Activated naive CD4-positive, alpha-beta T cell treated with anti-CD3 and anti-CD28 coated beads, Interleukin-2, amount 50 U/mL, for 24 hours (primary cell): ENCODE results near the gene SFXN4.

ENCODE experiments used
- H3K27ac Mint-ChIP-seq: one replicate; pipeline ENCODE4 v1.8.0; 2021; ENCODE audit warnings: mild to moderate bottlenecking, mixed read lengths
- H3K27me3 Mint-ChIP-seq: one replicate; pipeline ENCODE4 v1.8.0; 2021; ENCODE audit warnings: mixed read lengths
- H3K36me3 Mint-ChIP-seq: one replicate; pipeline ENCODE4 v1.8.0; 2021; ENCODE audit warnings: mixed read lengths
- H3K4me1 Mint-ChIP-seq: one replicate; pipeline ENCODE4 v1.8.0; 2021; ENCODE audit warnings: mixed read lengths
- H3K4me3 Mint-ChIP-seq: one replicate; pipeline ENCODE4 v1.8.0; 2021; ENCODE audit warnings: mild to moderate bottlenecking, mixed read lengths
- H3K9me3 Mint-ChIP-seq: one replicate; pipeline ENCODE4 v1.8.0; 2021; ENCODE audit warnings: mixed read lengths

The SFXN4 gene, protein sequence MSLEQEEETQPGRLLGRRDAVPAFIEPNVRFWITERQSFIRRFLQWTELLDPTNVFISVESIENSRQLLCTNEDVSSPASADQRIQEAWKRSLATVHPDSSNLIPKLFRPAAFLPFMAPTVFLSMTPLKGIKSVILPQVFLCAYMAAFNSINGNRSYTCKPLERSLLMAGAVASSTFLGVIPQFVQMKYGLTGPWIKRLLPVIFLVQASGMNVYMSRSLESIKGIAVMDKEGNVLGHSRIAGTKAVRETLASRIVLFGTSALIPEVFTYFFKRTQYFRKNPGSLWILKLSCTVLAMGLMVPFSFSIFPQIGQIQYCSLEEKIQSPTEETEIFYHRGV

DNA sequence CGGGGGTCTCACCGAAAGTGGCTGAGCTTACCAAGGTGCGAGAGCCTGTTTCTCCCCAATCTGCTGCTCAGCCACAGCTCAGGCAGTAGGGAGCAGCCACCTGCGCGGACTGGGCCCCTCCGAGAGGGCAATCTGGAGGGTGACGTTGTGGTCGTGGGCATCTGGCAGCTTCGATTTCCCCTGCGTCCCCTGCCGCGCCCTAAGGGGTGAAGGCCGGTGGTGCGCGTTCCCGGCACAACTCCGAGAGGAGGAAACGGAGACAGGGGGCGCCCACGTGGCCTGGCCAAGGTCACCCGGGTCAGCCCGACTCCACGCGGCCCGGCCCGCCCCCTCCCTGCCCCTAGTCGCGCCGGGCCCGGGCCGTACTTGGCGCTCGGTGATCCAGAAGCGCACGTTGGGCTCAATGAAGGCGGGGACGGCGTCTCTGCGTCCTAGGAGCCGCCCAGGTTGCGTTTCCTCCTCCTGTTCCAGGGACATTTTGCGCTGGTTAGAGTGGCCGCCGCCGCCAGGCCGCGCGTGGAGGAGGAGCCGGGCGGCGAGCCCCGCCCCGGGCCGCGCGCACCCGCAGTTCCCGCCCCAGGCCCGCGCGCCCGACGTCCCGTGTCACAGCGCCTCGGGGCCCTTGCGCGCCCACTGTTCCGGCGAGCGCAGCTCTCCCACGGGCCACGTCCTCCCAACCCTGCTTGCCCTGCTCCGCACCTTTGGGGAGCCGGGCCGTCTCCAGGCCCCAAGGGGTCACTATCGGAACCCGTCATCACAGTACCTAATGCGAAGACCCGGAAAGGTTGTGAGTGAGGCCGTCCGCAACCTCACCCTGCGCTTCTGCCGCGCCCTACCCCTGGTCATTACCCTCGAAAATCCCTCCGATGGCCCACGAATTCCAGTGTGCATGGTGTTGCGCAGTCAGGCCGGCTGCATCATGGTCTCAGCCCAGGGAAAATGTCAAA, at the start of gene SFXN4:
TSS of gene SFXN4 (minus strand) at position 544 of the 947 bp plus-strand sequence. CDS start at position 477, 67 bp downstream.
- Mint-ChIP-seq H3K36me3 (peaks cover 3% of the 10 kb centered on the region), H3K4me1 (peaks cover 33% of the 10 kb centered on the region), H3K27ac (peak within 1 kb of the TSS; percentile 89), H3K4me3 (peak within 1 kb of the TSS; percentile 90), H3K27me3 (no peaks in the 10 kb centered on the region), H3K9me3 (no peaks in the 10 kb centered on the region)

DNA sequence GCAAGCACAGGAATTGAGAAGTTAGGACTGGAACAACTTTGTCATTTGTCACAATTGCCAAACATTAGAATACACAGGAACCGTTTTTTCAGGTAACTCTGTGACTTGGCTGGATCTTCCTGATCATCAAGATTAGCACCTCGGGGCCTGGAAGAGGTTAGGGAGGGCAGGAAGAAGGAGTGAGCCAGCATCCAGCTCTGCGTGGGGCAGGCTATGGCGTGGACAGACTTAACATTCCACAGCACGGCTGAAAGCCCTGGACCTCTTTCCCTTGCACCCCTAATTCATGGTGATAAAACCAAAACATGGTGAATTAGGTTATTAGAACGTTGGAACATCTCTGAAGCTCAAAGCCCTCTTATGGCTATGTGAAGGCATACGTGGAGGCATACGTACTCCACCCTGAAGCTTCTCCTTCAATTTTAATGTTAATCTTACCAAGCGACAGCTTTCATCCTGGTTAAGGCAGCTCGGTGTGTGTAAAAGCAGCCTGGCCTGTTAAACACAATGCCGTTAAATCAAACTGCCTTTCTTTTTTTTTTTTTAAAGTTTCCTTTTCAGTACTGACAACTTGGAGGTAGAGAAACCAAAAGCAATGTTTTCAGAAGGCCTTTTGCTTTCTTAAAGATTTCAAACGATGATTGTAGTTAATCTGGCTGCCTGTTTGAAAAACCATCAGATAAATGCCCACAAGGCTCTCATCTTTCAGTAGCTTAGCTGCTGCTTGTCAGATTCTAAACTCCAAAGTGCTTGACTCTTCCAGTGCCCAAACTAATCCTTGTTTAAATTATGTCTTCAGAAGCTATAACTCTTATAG, 46.3 kb upstream of the SFXN4 start:
- no peaks in the 10 kb centered on the region for H3K9me3 Mint-ChIP-seq
- peaks cover 80% of the 10 kb centered on the region for H3K4me1 Mint-ChIP-seq
- H3K36me3 Mint-ChIP-seq = peaks cover 5% of the 10 kb centered on the region
- H3K27me3 Mint-ChIP-seq = no peaks in the 10 kb centered on the region
- H3K4me3 Mint-ChIP-seq = peak overlapping the region; percentile 83
- peak overlapping the region; percentile 96 for H3K27ac Mint-ChIP-seq

DNA sequence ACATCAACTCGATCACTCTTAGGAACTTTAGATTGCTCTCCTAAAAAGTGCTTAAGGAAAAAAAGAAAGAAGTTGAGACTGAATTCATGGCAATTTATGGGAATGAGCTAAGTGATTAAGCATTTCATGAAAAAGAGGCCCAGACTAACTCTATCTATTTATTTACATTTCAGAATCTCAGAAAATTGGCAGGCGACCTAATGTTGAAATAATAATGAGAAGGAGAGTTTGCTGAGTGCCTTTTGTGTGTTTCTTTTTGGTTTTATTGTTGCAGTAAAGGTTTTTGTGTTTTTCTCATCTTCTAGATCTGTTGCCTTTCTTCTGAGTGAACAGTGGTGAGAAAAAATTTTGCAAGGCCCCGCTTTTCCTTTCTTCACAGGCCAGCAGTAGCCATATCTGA, 45.7 kb upstream of the SFXN4 start:
- Mint-ChIP-seq H3K36me3 (peaks cover 5% of the 10 kb centered on the region), H3K4me3 (peak overlapping the region; percentile 83), H3K27ac (peak overlapping the region; percentile 96)

DNA sequence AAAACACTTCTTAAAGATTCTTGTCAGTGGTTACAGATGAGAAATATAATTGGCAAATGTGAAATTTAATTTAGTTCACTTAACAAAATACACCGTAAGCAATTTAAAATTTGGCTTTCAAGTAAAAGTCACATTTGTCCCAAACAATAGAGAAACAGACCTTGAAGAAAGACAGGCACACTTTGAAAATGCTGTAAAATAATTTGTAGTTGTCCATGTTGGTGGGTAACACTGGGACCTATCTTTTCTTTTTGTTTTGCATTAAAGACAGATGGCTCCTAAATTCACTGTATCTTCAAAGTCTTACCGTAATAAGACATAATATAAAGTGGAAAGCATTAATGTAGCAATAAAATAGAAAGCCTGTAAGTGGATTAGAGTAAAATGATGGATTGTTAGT, 45.1 kb upstream of the SFXN4 start:
- Mint-ChIP-seq H3K36me3 (peaks cover 5% of the 10 kb centered on the region), H3K27me3 (no peaks in the 10 kb centered on the region), H3K27ac (peak overlapping the region; percentile 96), H3K4me1 (peaks cover 80% of the 10 kb centered on the region), H3K4me3 (peak overlapping the region; percentile 83), H3K9me3 (no peaks in the 10 kb centered on the region)

More for the DNA sequence above, 45.7 kb upstream of the SFXN4 start:
- peaks cover 82% of the 10 kb centered on the region for H3K4me1 Mint-ChIP-seq
- H3K27me3 Mint-ChIP-seq = no peaks in the 10 kb centered on the region
- H3K9me3 Mint-ChIP-seq = no peaks in the 10 kb centered on the region

DNA sequence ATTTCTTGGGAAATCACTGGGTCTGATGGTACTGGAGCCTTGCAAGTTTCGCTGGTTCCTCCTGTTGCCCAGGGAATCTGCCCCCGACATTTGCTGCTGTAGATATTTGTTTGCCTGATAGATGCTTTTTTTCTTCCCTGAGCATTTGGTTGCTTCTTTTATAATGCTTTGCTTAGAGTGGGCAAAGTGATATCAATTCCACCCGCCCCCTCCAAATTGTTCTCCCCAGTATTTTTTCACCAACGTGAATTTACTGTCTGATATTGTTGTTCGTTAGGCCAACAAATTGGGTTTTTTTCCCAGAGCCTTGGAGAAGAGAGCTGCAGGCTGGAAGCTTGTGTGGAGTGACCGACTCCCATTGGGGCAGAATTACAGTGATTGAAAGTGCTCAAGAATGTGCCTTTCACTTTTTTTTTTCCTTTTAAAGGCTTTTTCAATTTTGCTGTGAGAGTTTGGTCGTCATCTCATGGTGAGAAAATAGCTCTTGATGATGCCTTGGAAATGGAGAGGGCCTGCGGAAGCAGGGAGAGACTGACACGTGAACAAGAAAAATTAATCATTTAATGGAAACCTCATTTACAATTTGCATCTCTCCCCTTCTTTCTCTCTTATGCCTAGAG, 44.3 kb upstream of the SFXN4 start:
- Mint-ChIP-seq H3K27me3 (no peaks in the 10 kb centered on the region), H3K4me3 (peak overlapping the region; percentile 98), H3K4me1 (peaks cover 73% of the 10 kb centered on the region), H3K27ac (peak overlapping the region; percentile 92), H3K36me3 (peaks cover 5% of the 10 kb centered on the region), H3K9me3 (no peaks in the 10 kb centered on the region)

DNA sequence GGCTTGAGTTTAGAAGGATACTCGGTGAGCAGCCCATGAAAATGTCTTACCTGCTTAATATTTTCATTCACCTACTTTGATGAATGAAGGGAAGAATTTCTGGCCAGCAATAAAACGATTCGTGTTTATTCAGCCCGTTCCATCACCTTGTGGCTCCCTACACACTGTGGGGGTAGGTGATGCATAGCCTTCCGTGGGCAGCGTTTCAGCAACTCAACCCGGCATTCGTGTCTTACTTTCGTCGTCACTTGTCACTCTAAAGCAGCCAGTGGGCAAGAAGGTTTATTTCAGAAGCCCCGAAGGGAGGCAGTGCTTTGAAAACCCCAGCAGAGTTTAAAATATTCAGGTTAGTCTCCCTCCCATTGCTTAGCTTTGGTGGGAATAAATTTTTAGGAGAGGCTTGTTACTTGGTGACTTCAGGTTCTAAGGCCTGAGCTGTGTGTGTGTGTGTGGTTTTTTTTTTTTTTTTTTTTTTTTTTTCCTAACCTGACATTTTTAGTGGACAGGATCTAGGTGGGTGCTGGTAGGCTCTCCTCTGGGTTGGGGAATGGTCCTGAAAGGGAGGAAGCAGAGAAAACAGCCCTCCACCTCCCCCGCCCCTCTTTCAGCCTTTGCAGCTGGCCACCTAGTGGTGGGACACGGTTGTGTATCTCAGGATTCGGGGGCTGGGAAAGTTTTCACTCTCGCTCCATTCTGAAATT, 43.7 kb upstream of the SFXN4 start:
- no peaks in the 10 kb centered on the region for H3K27me3 Mint-ChIP-seq
- peak overlapping the region; percentile 98 for H3K4me3 Mint-ChIP-seq
- peak overlapping the region; percentile 98 for H3K27ac Mint-ChIP-seq
- H3K4me1 Mint-ChIP-seq = peaks cover 66% of the 10 kb centered on the region
- no peaks in the 10 kb centered on the region for H3K9me3 Mint-ChIP-seq
- peaks cover 2% of the 10 kb centered on the region for H3K36me3 Mint-ChIP-seq

DNA sequence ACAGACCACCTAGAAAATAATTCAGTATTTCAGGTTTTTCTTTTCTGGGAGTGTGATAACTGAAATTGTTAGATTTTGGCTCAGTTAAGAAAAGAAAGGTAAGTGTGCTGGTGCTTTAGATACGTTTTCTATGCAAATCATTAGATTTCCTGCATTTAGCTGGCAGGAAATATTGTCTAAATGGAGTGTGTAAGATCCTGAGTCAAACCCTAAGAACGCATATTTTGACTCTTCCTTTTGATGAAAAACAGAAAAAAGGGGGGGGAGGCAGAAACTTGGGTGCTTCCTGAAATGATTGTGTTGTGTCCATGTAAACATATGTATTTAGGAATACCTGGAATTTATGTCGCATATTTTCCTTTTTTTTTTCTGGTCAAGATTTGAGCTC, 43.0 kb upstream of the SFXN4 start:
- Mint-ChIP-seq H3K4me1 (peaks cover 60% of the 10 kb centered on the region), H3K4me3 (peak overlapping the region; percentile 98), H3K36me3 (peaks cover 2% of the 10 kb centered on the region)

DNA sequence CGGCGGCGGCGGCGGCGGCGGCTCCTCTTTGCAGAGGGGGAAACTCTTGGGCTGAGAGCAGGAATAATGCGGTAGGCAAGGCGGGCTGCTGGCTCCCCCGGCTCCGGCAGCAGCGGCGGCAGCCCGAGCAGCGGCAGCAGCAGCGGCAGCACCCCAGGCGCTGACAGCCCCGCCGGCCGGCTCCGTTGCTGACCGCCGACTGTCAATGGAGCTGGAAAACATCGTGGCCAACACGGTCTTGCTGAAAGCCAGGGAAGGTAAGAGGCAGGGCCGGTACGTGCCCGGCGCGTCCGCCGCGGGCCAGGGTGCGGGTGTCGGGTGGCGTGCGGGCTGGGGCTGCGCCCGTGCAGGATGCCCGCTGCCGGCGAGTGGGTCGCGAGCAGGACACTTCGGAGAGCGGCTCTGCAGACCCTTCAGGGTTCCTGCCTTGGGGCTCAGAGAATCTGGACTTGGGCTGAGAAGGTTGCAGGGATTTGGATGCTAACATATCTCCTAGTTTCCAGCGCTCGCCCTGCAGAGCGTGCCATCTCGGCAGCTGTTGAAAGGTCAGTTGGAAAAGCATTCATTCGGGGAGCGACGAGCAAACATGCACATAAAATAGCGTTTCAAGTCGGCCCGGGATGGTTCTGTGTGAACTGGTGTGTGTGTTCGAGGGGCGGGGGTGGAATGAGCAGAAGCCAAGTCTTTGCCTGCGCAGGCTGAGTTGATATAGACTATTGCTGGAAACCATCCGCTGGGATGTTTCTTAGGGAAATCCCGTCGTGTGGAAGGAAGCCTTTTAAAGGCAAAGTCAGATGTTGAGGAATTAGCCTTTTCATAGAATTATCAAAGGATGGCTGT, 42.4 kb upstream of the SFXN4 start:
- Mint-ChIP-seq H3K4me1 (peaks cover 56% of the 10 kb centered on the region), H3K27me3 (no peaks in the 10 kb centered on the region), H3K27ac (peak overlapping the region; percentile 98), H3K36me3 (peaks cover 2% of the 10 kb centered on the region), H3K9me3 (no peaks in the 10 kb centered on the region), H3K4me3 (peak overlapping the region; percentile 98)

More for the DNA sequence above, 43.0 kb upstream of the SFXN4 start:
- Mint-ChIP-seq H3K27ac (peak overlapping the region; percentile 98), H3K27me3 (no peaks in the 10 kb centered on the region), H3K9me3 (no peaks in the 10 kb centered on the region)

DNA sequence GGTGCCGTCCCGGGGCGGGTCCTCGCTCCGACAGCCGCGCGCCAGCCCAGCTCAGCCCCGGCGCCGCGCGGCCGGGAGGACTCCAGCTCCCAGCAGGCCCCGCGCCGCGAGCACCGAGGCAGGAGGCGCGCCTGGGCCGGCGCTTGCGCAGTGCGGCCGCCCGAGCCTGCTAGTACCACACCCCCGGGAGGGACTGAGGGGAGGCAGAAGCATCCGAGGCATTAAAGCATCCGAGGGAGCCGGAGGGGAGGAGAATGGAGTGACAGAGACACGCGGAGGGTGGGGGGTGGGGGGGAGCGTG, 41.8 kb upstream of the SFXN4 start, which contains the start of gene GRK5:
TSS of gene GRK5 (plus strand) at position 206 of the 301 bp plus-strand sequence. CDS start 347 bp downstream, outside the sequence.
- Mint-ChIP-seq H3K4me3 (peak within 1 kb of the TSS; percentile 98), H3K36me3 (no peaks in the 10 kb centered on the region), H3K27ac (peak within 1 kb of the TSS; percentile 98), H3K27me3 (no peaks in the 10 kb centered on the region), H3K9me3 (no peaks in the 10 kb centered on the region), H3K4me1 (peaks cover 50% of the 10 kb centered on the region)

DNA sequence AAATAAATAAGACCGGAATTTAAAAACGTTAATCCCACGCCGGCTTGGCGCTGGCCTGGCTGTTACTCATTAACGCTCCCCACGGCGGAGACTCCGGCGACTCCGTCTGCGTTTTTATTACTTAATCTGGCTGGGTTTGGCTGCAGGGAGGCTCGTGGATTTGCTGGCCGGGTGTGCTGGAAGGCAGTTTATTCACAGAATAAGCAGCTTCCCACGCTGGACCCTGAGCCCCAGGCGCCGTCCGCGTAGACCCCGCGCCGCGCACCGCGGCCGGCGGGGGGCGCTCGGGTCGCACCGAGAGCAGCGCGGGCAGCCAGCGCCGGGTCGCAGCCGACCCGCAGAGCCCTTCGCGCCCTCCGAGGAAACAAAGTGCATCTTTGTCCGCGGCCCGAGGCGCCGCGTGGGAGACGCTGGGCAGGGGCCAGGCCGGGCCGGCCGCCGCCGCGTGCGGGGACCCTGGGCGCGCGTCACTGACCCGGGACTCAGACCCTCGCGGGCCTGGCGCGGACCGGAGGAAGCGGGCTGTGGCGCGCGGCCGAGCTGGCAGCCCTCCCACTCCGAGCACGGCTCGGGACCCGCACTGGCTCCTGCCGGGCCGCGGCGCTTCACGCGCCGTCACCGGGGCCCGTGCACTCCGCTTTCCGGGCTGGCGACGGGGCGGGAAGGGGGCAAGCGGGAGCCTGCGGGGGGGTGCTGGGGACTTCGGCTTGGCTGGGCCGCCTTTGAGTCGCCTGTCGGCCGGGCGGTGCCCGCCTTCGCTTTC, 41.3 kb upstream of the SFXN4 start:
- Mint-ChIP-seq H3K4me3 (peak overlapping the region; percentile 90), H3K36me3 (no peaks in the 10 kb centered on the region), H3K27me3 (no peaks in the 10 kb centered on the region), H3K9me3 (no peaks in the 10 kb centered on the region), H3K4me1 (peaks cover 44% of the 10 kb centered on the region), H3K27ac (peak overlapping the region; percentile 97)

DNA sequence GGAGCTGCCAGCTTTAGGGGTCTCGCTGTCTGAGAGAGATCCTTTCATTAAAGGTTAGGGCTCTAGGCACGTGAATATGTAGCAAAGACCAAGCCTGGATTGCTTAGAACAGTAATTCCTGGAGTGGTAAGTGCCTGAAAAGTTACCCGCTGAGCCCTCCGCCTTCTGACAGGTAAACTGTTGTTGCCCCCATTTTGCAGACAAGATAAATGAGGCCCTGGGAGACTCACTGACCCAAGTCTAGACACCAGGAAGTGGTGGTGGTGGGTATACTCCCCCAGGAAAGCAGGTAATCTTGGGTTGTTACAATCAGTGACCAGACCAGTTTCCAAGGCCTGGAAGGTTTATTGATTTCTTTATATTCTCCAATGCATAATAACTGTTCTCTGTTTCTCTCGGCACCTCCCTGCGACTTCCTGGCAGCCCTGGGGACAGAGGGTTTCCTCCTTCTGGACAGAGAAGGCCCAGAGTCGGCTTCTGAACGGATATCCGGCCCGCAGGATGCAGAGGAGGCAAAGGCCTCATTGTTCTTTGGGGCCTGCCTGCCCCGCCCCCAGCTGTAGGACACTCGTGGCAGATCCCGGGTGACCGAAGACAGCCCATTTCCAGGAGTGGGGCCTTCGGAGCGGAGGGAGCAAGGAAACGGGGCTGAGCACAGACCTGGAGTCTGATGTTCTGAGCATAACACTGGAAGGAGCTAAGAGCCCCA, 40.5 kb upstream of the SFXN4 start:
- Mint-ChIP-seq H3K27me3 (no peaks in the 10 kb centered on the region), H3K36me3 (no peaks in the 10 kb centered on the region), H3K27ac (peak overlapping the region; percentile 97), H3K4me3 (peak overlapping the region; percentile 90), H3K4me1 (peaks cover 37% of the 10 kb centered on the region), H3K9me3 (no peaks in the 10 kb centered on the region)

DNA sequence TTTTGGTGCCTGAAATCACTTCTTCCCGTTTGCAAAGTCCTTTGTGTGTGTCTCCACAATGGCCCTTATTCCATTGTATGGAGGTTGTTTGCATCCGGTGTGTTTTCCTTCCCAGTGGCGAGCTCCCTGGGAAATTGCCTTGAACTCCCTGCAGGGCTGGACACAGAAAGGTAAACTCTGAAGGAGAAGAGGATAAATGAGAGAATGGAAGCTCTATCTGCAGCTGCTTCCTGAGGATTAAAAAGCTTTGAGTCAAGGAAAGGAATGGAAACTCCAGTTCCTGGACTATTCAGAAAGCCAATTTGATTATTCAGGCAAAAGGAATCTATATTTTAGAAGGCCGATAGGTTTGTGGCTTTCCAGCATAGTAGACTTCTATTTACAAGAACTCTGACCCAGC, 37.5 kb upstream of the SFXN4 start:
- H3K9me3 Mint-ChIP-seq = no peaks in the 10 kb centered on the region
- peaks cover 21% of the 10 kb centered on the region for H3K4me1 Mint-ChIP-seq
- H3K27me3 Mint-ChIP-seq = no peaks in the 10 kb centered on the region
- no peak overlapping the region for H3K4me3 Mint-ChIP-seq
- H3K36me3 Mint-ChIP-seq = no peaks in the 10 kb centered on the region
- no peak overlapping the region for H3K27ac Mint-ChIP-seq

DNA sequence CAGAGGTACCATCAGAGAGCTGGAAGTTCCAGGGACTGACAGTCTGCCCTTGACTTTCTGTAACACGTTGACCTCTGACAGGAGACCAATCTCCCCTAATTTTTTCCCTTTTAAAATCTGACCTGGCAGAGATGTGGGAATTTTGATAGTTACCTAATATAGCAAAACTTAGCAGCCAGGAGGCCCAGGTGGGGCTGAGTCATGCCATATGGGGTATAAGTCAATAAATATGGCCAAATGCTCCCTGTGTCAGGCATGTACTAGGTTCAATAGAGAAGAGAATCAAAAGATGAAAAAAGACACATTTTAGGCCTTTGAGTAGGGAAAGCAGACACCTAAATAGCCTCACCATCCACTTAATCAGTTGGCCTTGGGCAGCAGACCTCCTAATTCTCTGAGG, 35.7 kb upstream of the SFXN4 start:
- H3K9me3 Mint-ChIP-seq = no peaks in the 10 kb centered on the region
- no peaks in the 10 kb centered on the region for H3K36me3 Mint-ChIP-seq
- H3K4me1 Mint-ChIP-seq = peaks cover 20% of the 10 kb centered on the region
- no peaks in the 10 kb centered on the region for H3K27me3 Mint-ChIP-seq
- H3K27ac Mint-ChIP-seq = peak overlapping the region; percentile 75
- H3K4me3 Mint-ChIP-seq = no peak overlapping the region
